NCI-H69 (cell line): Measurements from ENCODE around the gene ATP6V0B.

Experiments used
- DNase-seq: peaks from one replicate; lab custom pipeline; 2025; lab: John Stamatoyannopoulos, UW

Gene ATP6V0B

GRCh38 chr1:43969746-43970466 is 4.9 kb upstream of the ATP6V0B start, which contains the start of gene DPH2:
DPH2 (plus strand) TSS chr1:43970010; CDS start chr1:43970176, 166 bp downstream.
- DNase-seq, result peak; percentile 96

GRCh38 chr1:43970502-43970901 is 4.3 kb upstream of the ATP6V0B start:
- DNase-seq, result no peak

GRCh38 chr1:43970911-43971310 is 3.8 kb upstream of the ATP6V0B start:
- no peak for DNase-seq

- DNase-seq, result no peak
Measured at GRCh38 chr1:43971336-43971980, 3.3 kb upstream of the ATP6V0B start.

- no peak for DNase-seq
Measured at GRCh38 chr1:43973981-43974442, 748 bp upstream of the ATP6V0B start.

GRCh38 chr1:43975249-43975961 is 645 bp downstream of the ATP6V0B start:
- peak; percentile 34 for DNase-seq

GRCh38 chr1:43976045-43976444 is 1.3 kb downstream of the ATP6V0B start:
- no peak for DNase-seq

- no peak for DNase-seq
Measured at GRCh38 chr1:43976890-43977289, 2.1 kb downstream of the ATP6V0B start.

GRCh38 chr1:43977376-43978263 is 2.9 kb downstream of the ATP6V0B start:
- no peak for DNase-seq

GRCh38 chr1:43978264-43978550 is 3.4 kb downstream of the ATP6V0B start:
- no peak for DNase-seq

GRCh38 chr1:43978551-43979260 is 3.9 kb downstream of the ATP6V0B start, which contains the start of gene B4GALT2:
B4GALT2 (plus strand) TSS chr1:43979210; CDS start chr1:43981161, 1,951 bp downstream.
- DNase-seq, result peak; percentile 70

- DNase-seq, result no peak
Measured at GRCh38 chr1:43979261-43979527, 4.4 kb downstream of the ATP6V0B start.

- peak; percentile 53 for DNase-seq
Measured at GRCh38 chr1:43979528-43980254, 4.9 kb downstream of the ATP6V0B start.

- DNase-seq, result no peak
Measured at GRCh38 chr1:43980255-43981134, 5.7 kb downstream of the ATP6V0B start.

GRCh38 chr1:43981135-43981491 is 6.4 kb downstream of the ATP6V0B start:
- DNase-seq, result no peak

- DNase-seq, result no peak
Measured at GRCh38 chr1:43981636-43982035, 6.9 kb downstream of the ATP6V0B start.

- DNase-seq, result no peak
Measured at GRCh38 chr1:43982241-43982640, 7.5 kb downstream of the ATP6V0B start.

GRCh38 chr1:43982808-43983207 is 8.0 kb downstream of the ATP6V0B start:
- no peak for DNase-seq

GRCh38 chr1:43983253-43983899 is 8.6 kb downstream of the ATP6V0B start:
- no peak for DNase-seq
